ENCODE results near the gene RALA. TPM values are rescaled to one million over a fixed set of nuclear protein-coding genes. Genes with fewer than 3 reads are reported as not detected.

Gene RALA
- total and polyA plus RNA-seq, 10 of the 15 experiments (the other 5 are each of a cell fraction or from before 2014, with no cell fraction given): 7.5 to 53.3 (median 23.1) TPM

DNA sequence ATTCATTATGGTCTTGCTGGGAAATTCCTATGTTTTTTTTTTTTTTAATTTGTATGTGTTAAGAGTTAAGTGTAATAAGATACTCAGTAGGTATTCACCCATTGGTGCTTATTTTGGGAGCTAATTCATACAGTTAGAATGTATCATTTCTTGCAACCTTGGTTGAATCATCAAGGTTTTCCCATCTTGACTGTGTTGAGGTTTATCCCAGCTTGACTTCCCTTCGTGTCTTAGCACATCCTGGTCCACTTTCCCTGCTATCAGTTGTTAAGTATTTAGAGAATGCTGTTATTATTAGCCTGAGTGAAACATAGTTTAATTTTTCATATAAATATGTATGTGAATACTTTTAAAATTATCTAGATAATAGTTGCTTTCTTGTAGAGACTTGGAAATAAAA lies 20.8 kb downstream of the RALA start:
- ChIA-PET RAD21 (ENCODE audit: unreplicated experiment) (no interaction called here), CTCF (no interaction called here), POLR2A (interaction anchor here (0.8 kb wide), 1 partner anchor 20 kb away, joined by 4 read pairs; no protein-coding TSS in a partner anchor), SMC1A (ENCODE audit: uncharacterized antibody, unreplicated experiment) (interaction anchor here (0.8 kb wide), 1 partner anchor 19 kb away, joined by 3 read pairs; no protein-coding TSS in a partner anchor)
- Histone ChIP-seq H3K36me3 (ENCODE audit: control insufficient read depth in 2 of 2, insufficient read depth in 2 of 2, low read length in 1 of 2) (0 out of 4 replicates have a peak, but pooled peaks cover 0 to 5% of the 10 kb centered on the region in 2 experiments), H2AFZ (ENCODE audit: control insufficient read depth, low read depth, low read length) (no peak overlapping the region), H3K4me3 (no peak overlapping the region), H4K20me1 (ENCODE audit: control insufficient read depth, insufficient read depth) (no peaks in the 10 kb centered on the region), H3K79me2 (ENCODE audit: control insufficient read depth, insufficient read depth, low read length) (peaks cover 43% of the 10 kb centered on the region), H3K4me2 (ENCODE audit: control insufficient read depth, insufficient read depth) (no peak overlapping the region), H3K9ac (ENCODE audit: control insufficient read depth, insufficient read depth, low read length) (no peak overlapping the region), H3K27ac (ENCODE audit: control insufficient read depth, insufficient read depth) (no peak overlapping the region), H3K27me3 (replicated peaks in 1 of 2; ENCODE audit: control insufficient read depth in 2 of 2, insufficient read depth in 2 of 2, low read length in 1 of 2) (no peaks in the 10 kb centered on the region), H3K9me3 (replicated peaks; ENCODE audit: control insufficient read depth, insufficient read depth, low read length) (peaks cover 2% of the 10 kb centered on the region; the same call in 1 of the 3 replicates), H3K4me1 (ENCODE audit: control insufficient read depth, insufficient read depth, low read length) (peaks cover 10% of the 10 kb centered on the region)
- intact Hi-C loops (cut with micrococcal nuclease; ENCODE audit: unreplicated experiment) (no loop called here), in situ Hi-C loops (cut with MboI) (no loop called here)
- no peak for FAIRE-seq
- 38% methylated on average over 1 of the region's 1 CpG for WGBS (ENCODE audit: insufficient coverage, insufficient replicate concordance, low lambda C conversion rate, missing lambda C conversion rate)
- no peak for ATAC-seq
- no TSS peak for BruUV-seq (replicated peaks)
- DNase-seq (ENCODE audit: low read depth, low spot score): no peak
- TF ChIP-seq STAT3 (IDR thresholded peaks at IDR 0.05; ENCODE audit: low read depth, low read length): no peak
- 0 out of 2 replicates have a peak, but pooled peaks have one; percentile 7 for TF ChIP-seq JUNB (IDR thresholded peaks at IDR 0.05)

DNA sequence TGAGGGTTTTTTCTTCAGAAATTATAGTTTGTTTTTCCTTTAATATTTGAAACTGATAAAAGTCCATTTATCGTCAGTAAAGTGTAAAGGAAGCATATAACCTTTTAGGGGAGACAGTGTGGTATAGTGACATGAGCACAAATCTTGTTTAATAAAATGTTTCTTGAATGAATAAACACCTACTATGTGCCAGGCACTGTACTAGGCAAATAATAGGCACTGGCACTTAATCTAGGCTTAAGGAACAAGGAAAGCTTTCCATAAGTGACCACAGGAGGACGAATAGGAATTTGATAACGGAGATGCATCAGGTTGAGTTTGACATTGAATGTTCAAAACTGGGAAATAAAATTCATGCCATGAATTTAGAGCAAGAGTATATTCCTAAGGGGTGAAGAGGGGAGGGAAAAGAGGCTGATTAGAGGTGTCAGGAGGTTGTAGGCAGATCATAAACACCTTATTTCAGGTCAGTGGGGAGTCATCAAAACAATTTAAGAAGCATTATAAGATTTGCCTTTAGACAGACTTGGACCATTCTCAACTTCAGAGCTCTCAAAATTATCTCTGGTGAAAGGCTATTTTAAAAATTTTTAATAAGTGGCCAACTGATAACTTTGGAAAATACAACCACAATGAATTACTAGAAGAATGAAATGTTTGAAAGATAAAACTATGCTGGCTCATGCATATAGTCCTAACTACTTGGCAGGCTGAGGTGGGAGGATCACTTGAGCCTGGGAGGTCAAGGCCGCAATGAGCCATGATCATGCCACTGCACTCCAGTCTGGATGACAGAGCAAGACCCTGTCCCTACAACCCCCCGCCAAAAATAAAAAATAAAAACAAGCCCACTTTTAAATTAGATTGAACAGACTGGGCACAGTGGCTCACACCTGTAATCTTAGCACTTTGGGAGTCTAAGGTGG lies 22.4 kb downstream of the RALA start:
- no peaks in the 10 kb centered on the region for H3K27me3 ChIP-seq (replicated peaks in 1 of 2; ENCODE audit: control insufficient read depth in 2 of 2, insufficient read depth in 2 of 2, low read length in 1 of 2)
- FAIRE-seq (no peak), DNase-seq (ENCODE audit: low read depth, low spot score) (no peak), ATAC-seq (no peak)
- H3K27ac ChIP-seq (ENCODE audit: control insufficient read depth, insufficient read depth): no peak overlapping the region
- no peak overlapping the region for H3K4me3 ChIP-seq
- TSS peak; percentile 2 for BruUV-seq (replicated peaks)
- H3K79me2 ChIP-seq (ENCODE audit: control insufficient read depth, insufficient read depth, low read length): peaks cover 29% of the 10 kb centered on the region
- H4K20me1 ChIP-seq (ENCODE audit: control insufficient read depth, insufficient read depth): no peaks in the 10 kb centered on the region
- ChIA-PET POLR2A (interaction anchor here (0.6 kb wide), 1 partner anchor 112 kb away, joined by 4 read pairs; no protein-coding TSS in a partner anchor), SMC1A (ENCODE audit: uncharacterized antibody, unreplicated experiment) (interaction anchor here (0.6 to 1.8 kb wide), 3 partner anchors 8 to 88 kb away, joined by 3 to 5 read pairs (median 3); no protein-coding TSS in a partner anchor), RAD21 (ENCODE audit: unreplicated experiment) (no interaction called here), CTCF (no interaction called here)
- in situ Hi-C loops (cut with MboI) (no loop called here), intact Hi-C loops (cut with micrococcal nuclease; ENCODE audit: unreplicated experiment) (no loop called here)
- peaks cover 0 to 5% of the 10 kb centered on the region in 2 experiments; a peak in 1 of 4 replicates for H3K36me3 ChIP-seq (ENCODE audit: control insufficient read depth in 2 of 2, insufficient read depth in 2 of 2, low read length in 1 of 2)
- no peak for TF ChIP-seq POLR2AphosphoS5 (IDR thresholded peaks at IDR 0.05; ENCODE audit: low read length)
- H3K4me1 ChIP-seq (ENCODE audit: control insufficient read depth, insufficient read depth, low read length): peaks cover 4% of the 10 kb centered on the region
- no peak overlapping the region for H3K4me2 ChIP-seq (ENCODE audit: control insufficient read depth, insufficient read depth)
- H3K9ac ChIP-seq (ENCODE audit: control insufficient read depth, insufficient read depth, low read length): no peak overlapping the region
- peaks cover 2% of the 10 kb centered on the region; the same call in 1 of the 3 replicates for H3K9me3 ChIP-seq (replicated peaks; ENCODE audit: control insufficient read depth, insufficient read depth, low read length)
- WGBS (ENCODE audit: insufficient coverage, insufficient replicate concordance, low lambda C conversion rate, missing lambda C conversion rate): 97% methylated on average over 5 of the region's 5 CpGs
- H2AFZ ChIP-seq (ENCODE audit: control insufficient read depth, low read depth, low read length): no peak overlapping the region
